BLaER1 treated with 17β-estradiol and CSF1 and Interleukin-3, amounts not matched to agents 10 nM and 100 nM (cell line): ENCODE measurements around the gene DOCK1.
"Not testable (repeated sequence)": the region's sequence is repeated elsewhere in the genome, so short reads cannot be mapped to it uniquely, and the experiment has no call there.

Source experiments
- H3K27ac ChIP-seq, 11 experiments: shearing (Covaris generic); formaldehyde crosslinking; 2 replicates each; pipeline ENCODE4 v1.8.1; 2022
- H3K27me3 ChIP-seq, 11 experiments: shearing (Covaris generic); formaldehyde crosslinking; 2 replicates each; pipeline ENCODE4 v1.8.1; 2022
- H3K36me3 ChIP-seq, 11 experiments: shearing (Covaris generic); formaldehyde crosslinking; 2 replicates each; pipeline ENCODE4 v1.8.1; 2022
- H3K4me1 ChIP-seq, 10 experiments: shearing (Covaris generic); formaldehyde crosslinking; 2 replicates each; pipeline ENCODE4 v1.8.1; 2022
- H3K4me2 ChIP-seq, 11 experiments: shearing (Covaris generic); formaldehyde crosslinking; 2 replicates each; pipeline ENCODE4 v1.8.1; 2022
- H3K4me3 ChIP-seq, 10 experiments: shearing (Covaris generic); formaldehyde crosslinking; 2 replicates each; pipeline ENCODE4 v1.8.1; 2022
- H3K9ac ChIP-seq, 11 experiments: shearing (Covaris generic); formaldehyde crosslinking; 2 replicates each; pipeline ENCODE4 v1.8.1; 2022
- H3K9me3 ChIP-seq, 11 experiments: shearing (Covaris generic); formaldehyde crosslinking; replicated peaks in 1 of 11; 2 replicates each; pipeline ENCODE4 v1.8.1; 2022
- H4K20me1 ChIP-seq, 11 experiments: shearing (Covaris generic); formaldehyde crosslinking; 2 replicates each; pipeline ENCODE4 v1.8.1; 2022
- Cebpa-rat ChIP-seq, 11 experiments: shearing (Covaris generic); IDR thresholded peaks; 2 replicates each; pipeline ENCODE4 v1.8.1; 2022

The DOCK1 gene

DNA sequence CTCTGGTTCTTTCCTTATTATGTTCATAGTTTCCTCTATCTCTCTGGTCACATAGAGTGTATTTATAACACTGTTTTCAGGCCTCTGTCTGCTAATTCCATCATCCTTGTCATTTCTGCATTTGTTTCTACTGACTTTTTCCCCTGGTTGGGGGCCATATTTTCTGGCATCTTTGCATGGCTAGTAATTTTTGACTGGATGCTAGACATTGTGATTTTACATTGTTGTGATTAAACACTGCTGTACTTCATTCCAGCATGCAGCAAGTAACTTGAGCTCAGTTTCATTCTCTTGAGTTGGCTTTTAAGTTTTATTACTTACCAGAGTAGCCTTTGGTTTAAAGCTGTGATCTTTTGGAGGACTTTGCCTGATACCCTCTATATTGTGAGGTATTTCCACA is 6.8 kb upstream of the DOCK1 start:
- Histone ChIP-seq H3K36me3 (no peaks in the 10 kb centered on the region), H3K4me3 (no peak overlapping the region), H3K4me1 (no peaks in the 10 kb centered on the region), H3K9ac (no peak overlapping the region), H3K27ac (no peak overlapping the region), H3K4me2 (no peak overlapping the region), H4K20me1 (no peaks in the 10 kb centered on the region), H3K9me3 (peaks cover 20 to 31% (median 27%) of the 10 kb centered on the region in 11 experiments), H3K27me3 (no peaks in the 10 kb centered on the region)
- no peak for TF ChIP-seq Cebpa-rat (IDR thresholded peaks at IDR 0.05)

DNA sequence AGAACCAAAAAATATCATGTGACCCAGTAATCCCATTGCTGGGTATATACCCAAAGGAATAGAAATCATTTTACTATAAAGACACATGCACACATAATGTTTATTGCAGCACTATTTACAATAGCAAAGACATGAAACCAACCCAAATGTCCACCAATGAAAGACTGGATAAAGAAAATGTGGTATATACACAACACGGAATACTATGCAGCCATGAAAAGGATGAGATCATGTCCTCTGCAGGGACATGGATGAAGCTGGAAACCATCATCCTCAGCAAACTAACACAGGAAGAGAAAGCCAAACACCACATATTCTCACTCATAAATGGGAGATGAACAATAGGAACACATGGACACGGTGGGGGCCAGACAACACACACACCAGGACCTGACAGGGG is 5.7 kb upstream of the DOCK1 start:
- H3K4me3 ChIP-seq, H3K9ac ChIP-seq, H3K27me3 ChIP-seq, H3K36me3 ChIP-seq, H3K27ac ChIP-seq, H4K20me1 ChIP-seq, H3K4me2 ChIP-seq, H3K4me1 ChIP-seq: not testable (repeated sequence)
- H3K9me3 ChIP-seq, result peaks cover 21 to 33% (median 28%) of the 10 kb centered on the region in 11 experiments

DNA sequence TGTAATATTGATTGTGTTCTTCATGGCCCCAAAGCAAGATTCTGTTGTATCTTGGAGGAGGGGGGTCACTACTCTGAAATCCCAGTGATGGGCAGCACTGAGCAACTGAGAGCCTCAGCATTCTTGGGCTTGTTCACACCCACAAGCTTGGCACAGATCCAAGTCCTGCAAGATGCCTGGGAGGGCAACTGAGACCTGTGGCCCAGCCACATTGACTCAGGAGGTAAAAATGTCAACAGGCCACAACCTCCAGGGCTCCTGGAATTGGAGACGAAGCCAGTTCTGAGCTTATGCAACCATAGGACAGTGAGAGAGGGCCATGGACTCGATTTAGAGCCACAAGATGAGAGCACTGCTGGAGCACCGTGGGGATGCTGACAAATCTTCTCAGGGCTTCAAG is 3.1 kb upstream of the DOCK1 start:
- no peaks in the 10 kb centered on the region for H3K36me3 ChIP-seq
- peaks cover 41 to 56% (median 50%) of the 10 kb centered on the region in 11 experiments for H3K9me3 ChIP-seq
- no peak overlapping the region for H3K4me2 ChIP-seq
- H3K27me3 ChIP-seq, result no peaks in the 10 kb centered on the region; a peak in 2 of 22 replicates
- H3K4me3 ChIP-seq, result no peak overlapping the region
- TF ChIP-seq Cebpa-rat (IDR thresholded peaks at IDR 0.05), result no peak
- H3K4me1 ChIP-seq, result no peaks in the 10 kb centered on the region
- no peaks in the 10 kb centered on the region for H4K20me1 ChIP-seq
- no peak overlapping the region for H3K9ac ChIP-seq
- no peak overlapping the region for H3K27ac ChIP-seq

DNA sequence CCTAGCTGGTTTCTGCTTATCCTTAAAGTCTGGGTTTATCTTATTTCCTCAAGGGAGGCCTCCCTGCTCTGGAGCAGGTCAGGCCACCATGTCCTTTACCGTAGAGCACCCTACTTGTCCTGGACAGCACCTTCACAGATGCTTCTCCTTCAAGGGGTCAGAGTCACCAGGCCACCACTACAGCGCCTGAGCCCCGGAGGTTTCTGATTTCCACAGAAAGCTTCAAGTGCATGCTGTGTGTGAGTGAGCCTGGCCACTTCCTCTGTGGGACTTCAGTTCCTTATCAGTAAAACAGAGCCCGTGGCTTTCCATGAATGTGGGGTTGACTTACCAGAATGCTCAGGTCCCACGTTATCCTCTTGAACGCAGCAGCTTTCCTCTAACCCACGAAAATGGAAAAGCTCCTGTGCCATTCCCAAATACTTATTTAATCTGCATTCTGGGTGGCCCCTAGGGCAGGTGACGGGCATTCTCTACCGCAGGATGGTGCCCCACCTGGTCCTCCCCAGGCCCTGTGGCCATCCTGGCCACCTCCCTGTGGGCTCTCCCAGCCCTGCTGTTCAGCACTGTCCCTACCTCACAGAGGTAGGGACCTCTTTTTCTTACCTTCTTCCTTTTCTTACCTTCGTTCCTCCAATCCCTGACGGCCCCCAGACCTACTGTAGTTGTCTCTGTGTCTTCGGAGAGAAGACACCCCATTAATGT is 1.4 kb upstream of the DOCK1 start:
- H3K4me1 ChIP-seq, result no peaks in the 10 kb centered on the region
- H3K4me2 ChIP-seq, result no peak overlapping the region

DNA sequence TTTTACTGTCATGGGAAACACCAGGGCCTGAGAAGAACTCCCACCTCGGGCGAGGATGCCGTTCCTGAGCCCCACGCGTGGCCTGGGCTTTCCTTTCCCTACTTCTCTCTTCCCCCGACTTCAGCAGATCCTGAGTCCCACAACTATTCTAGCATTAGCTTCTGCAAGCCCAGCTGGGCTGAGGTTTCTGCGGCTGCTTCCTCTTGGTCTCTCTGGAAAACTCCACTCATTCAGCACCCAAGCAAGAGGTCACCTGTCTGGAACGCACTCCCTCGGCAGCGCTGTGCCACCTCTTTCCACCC is 761 bp upstream of the DOCK1 start:
- H3K9me3 ChIP-seq, result peaks cover 20 to 36% (median 28%) of the 10 kb centered on the region in 11 experiments
- H4K20me1 ChIP-seq, result no peaks in the 10 kb centered on the region
- no peak for TF ChIP-seq Cebpa-rat (IDR thresholded peaks at IDR 0.05)
- H3K27me3 ChIP-seq, result no peaks in the 10 kb centered on the region; a peak in 2 of 22 replicates
- H3K9ac ChIP-seq, result no peak overlapping the region
- H3K27ac ChIP-seq, result no peak overlapping the region
- H3K36me3 ChIP-seq, result no peaks in the 10 kb centered on the region
- no peak overlapping the region for H3K4me3 ChIP-seq
- no peaks in the 10 kb centered on the region for H3K4me1 ChIP-seq
- H3K4me2 ChIP-seq, result no peak overlapping the region

More for the DNA sequence above, 1.4 kb upstream of the DOCK1 start:
- Histone ChIP-seq H3K27ac (no peak overlapping the region), H3K9ac (no peak overlapping the region), H3K4me3 (no peak overlapping the region), H3K9me3 (peaks cover 26 to 42% (median 34%) of the 10 kb centered on the region in 11 experiments), H3K36me3 (no peaks in the 10 kb centered on the region), H3K27me3 (no peaks in the 10 kb centered on the region; a peak in 2 of 22 replicates), H4K20me1 (no peaks in the 10 kb centered on the region)
- no peak for TF ChIP-seq Cebpa-rat (IDR thresholded peaks at IDR 0.05)

DNA sequence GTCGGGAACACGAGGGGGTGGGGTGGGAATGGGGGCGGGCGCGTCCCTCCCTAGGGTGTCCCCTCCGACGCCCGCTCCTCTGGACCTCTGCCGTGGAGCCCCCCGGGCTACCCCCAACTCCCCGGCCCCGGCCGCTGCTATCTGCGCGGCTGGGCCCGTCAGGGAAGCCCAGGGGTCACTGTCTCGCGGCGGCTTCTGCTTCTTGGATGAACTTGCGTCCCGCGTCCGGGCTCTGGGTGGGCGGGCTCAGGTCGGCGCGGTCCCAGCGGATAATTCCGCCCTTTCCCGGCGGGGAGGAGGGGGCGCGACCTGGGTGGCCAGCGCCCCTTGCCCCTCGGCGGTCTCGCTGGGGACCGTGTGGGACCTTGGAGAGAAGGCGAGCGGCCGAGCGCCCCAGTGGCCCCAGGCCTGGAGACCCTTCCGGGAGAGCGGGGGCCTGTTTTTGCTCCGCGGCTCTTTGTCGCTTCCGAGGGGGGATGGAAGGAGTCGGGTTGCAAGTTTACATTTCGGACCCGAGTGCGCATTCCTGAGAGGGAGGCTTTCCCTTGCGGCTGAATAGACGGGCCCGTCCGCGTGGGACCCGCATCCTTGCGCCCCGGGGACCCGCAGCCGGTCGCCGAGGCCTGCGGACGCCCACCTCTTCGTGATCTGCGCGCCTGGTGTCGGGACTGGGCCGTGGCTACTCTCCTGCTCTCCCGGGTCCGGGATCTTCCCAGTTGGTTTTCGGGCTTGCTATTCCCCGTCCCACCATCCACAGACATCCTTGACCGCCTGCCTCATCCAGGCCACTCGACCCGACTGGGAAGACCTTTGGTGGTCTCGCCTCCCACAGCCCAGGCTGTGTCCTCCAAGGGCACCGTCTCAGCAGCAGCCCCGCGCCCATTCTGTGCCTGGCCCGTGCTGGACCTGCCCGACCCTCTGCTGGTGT is 812 bp downstream of the DOCK1 start:
- no peak for TF ChIP-seq Cebpa-rat (IDR thresholded peaks at IDR 0.05)
- Histone ChIP-seq H3K9me3 (peaks cover 16 to 30% (median 21%) of the 10 kb centered on the region in 11 experiments; a peak in 21 of 22 replicates), H4K20me1 (no peaks in the 10 kb centered on the region), H3K9ac (no peak overlapping the region), H3K36me3 (no peaks in the 10 kb centered on the region), H3K4me2 (no peak overlapping the region), H3K27me3 (no peaks in the 10 kb centered on the region; a peak in 2 of 22 replicates), H3K27ac (no peak overlapping the region), H3K4me3 (no peak overlapping the region), H3K4me1 (peaks cover 0 to 4% (median 0%) of the 10 kb centered on the region in 10 experiments; a peak in 7 of 20 replicates)

DNA sequence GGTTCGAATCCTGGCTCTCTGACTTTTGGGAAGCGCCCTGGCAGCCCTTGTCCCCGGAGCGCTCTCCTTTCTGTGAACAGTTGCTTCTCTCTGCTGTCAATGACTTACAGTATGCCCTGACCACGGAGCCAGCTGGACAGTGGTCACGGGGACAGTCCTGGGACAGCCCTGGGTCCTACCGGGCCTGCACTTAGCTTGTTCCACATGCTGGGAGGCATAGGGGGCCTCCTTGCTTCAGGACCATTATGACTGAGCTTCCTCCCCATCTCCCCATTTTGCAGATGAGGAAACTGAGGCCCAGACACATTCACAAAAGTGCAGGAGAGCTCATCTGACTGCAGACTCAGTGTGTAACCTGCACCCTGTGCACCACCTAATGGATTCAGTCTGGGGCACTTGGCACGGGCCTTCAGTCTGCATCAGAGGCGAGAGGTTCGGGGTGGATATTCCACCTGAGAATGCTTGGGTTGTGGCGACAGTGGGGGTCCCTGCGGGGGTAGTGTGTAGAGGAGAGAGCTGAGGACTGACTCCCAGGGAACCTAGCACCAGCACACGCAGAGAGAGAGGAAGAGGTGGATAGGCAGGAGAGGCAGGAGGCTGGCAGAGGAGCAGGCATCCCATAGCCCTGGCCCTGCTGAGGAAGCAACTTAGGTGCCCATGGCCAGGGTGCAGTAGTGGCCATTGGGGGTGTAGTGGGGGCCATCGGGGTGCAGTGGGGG is 1.6 kb downstream of the DOCK1 start:
- no peak overlapping the region for H3K27ac ChIP-seq
- no peak overlapping the region for H3K4me2 ChIP-seq
- H3K36me3 ChIP-seq, result no peaks in the 10 kb centered on the region
- no peaks in the 10 kb centered on the region; a peak in 2 of 22 replicates for H3K27me3 ChIP-seq
- peaks cover 0 to 12% (median 8%) of the 10 kb centered on the region in 10 experiments; a peak in 10 of 20 replicates for H3K4me1 ChIP-seq
- no peaks in the 10 kb centered on the region for H4K20me1 ChIP-seq
- no peak for TF ChIP-seq Cebpa-rat (IDR thresholded peaks at IDR 0.05)
- peaks cover 16 to 30% (median 21%) of the 10 kb centered on the region in 11 experiments; a peak in 21 of 22 replicates for H3K9me3 ChIP-seq
- H3K4me3 ChIP-seq, result no peak overlapping the region
- H3K9ac ChIP-seq, result no peak overlapping the region

DNA sequence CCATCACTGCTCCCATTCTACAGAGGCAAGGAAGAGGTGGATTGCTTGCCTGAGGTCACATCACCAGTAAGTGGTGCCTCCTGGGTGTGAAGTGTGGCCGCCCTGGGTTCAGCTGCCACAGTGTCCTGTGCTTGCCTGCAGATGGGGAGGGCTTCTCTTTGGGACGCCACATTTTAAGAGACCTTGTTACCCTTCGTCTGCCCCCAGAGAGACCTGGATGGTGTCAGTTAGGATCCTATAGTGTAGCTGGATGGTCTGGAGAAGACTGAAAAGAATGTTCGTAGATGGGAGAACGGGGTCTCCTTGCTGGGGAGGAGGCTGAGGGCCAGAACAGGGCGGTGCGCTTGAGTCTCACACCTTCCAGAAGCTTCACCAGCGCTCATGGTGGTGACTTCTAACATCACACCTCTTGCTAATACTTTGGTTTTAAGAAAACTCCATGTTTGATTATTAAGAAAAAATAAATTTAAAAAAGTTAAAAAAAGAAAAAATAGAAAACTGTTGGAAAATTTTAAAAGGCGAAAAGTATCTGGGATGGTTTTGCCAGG is 2.3 kb downstream of the DOCK1 start:
- no peak overlapping the region for H3K4me3 ChIP-seq
- H3K4me2 ChIP-seq, result no peak overlapping the region
- H3K4me1 ChIP-seq, result peaks cover 0 to 17% (median 10%) of the 10 kb centered on the region in 10 experiments; a peak in 10 of 20 replicates
- no peak overlapping the region for H3K9ac ChIP-seq
- H3K9me3 ChIP-seq, result peaks cover 16 to 30% (median 21%) of the 10 kb centered on the region in 11 experiments; a peak in 21 of 22 replicates
- no peak overlapping the region for H3K27ac ChIP-seq
- H4K20me1 ChIP-seq, result no peaks in the 10 kb centered on the region
- no peaks in the 10 kb centered on the region; a peak in 2 of 22 replicates for H3K27me3 ChIP-seq
- no peak for TF ChIP-seq Cebpa-rat (IDR thresholded peaks at IDR 0.05)
- H3K36me3 ChIP-seq, result no peaks in the 10 kb centered on the region

DNA sequence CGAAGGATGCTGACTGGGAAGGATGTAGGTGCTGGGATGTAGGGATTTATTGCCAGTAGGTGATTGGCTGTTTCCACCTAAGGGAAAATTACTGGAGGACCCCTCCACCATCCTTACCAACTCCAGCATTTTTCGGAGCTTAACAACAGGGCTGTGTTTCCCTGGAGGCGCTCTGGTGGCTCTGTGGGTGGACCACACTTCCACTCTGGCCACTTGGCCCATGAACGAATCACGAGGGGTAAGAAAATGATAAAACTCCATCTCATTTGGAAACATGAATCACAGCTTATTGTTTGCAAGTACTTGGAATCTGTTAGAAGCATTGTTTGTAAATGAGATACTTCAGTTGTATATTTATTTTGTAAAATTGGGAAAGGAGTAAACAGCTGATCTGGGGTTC is 3.0 kb downstream of the DOCK1 start:
- H3K4me3 ChIP-seq, result no peak overlapping the region
- no peaks in the 10 kb centered on the region for H4K20me1 ChIP-seq
- H3K27ac ChIP-seq, result no peak overlapping the region
- peaks cover 0 to 17% (median 10%) of the 10 kb centered on the region in 10 experiments; a peak in 10 of 20 replicates for H3K4me1 ChIP-seq
- no peak overlapping the region for H3K9ac ChIP-seq
- peaks cover 16 to 30% (median 21%) of the 10 kb centered on the region in 11 experiments; a peak in 21 of 22 replicates for H3K9me3 ChIP-seq
- no peak for TF ChIP-seq Cebpa-rat (IDR thresholded peaks at IDR 0.05)
- H3K4me2 ChIP-seq, result no peak overlapping the region
- H3K27me3 ChIP-seq, result no peaks in the 10 kb centered on the region; a peak in 2 of 22 replicates
- no peaks in the 10 kb centered on the region for H3K36me3 ChIP-seq
